HepG2 (cell line): ENCODE results near the gene LAMA5. TPM values are rescaled to one million over a fixed set of nuclear protein-coding genes. Genes with fewer than 3 reads are reported as not detected.

Experiments
- CHD4 ChIP-seq: fragments of 200-600 bp; sonication (generic); IDR thresholded peaks from 2 replicates; pipeline ENCODE4 v1.7.0; 2017; ENCODE audit warnings: mild to moderate bottlenecking, low read length, borderline replicate concordance
- GATA4 ChIP-seq: sonication (generic); IDR thresholded peaks from 2 replicates; pipeline ENCODE4 v1.6.1; 2016; ENCODE audit warnings: antibody characterized with exemption, low read depth, borderline replicate concordance
- GTF3A ChIP-seq: sonication (generic); formaldehyde crosslinking; conservative IDR thresholded peaks from 2 replicates; pipeline ENCODE4 v1.4.0; 2020; ENCODE audit warnings: mild to moderate bottlenecking, missing genetic modification reagents
- KMT2A ChIP-seq: sonication (generic); formaldehyde crosslinking; IDR thresholded peaks from 2 replicates; pipeline ENCODE4 v1.4.0; 2020; ENCODE audit warnings: missing genetic modification reagents
- MEF2D ChIP-seq: sonication (generic); formaldehyde crosslinking; IDR thresholded peaks from 2 replicates; pipeline ENCODE4 v1.5.1; 2020; ENCODE audit warnings: mild to moderate bottlenecking, missing genetic modification reagents
- SPEN ChIP-seq: sonication (generic); formaldehyde crosslinking; IDR thresholded peaks from 2 replicates; pipeline ENCODE4 v1.5.1; 2020; ENCODE audit warnings: low read depth, mild to moderate bottlenecking, missing genetic modification reagents
- TP53 ChIP-seq: sonication (generic); formaldehyde crosslinking; conservative IDR thresholded peaks from 2 replicates; pipeline ENCODE4 v1.4.0; 2020; ENCODE audit warnings: missing genetic modification reagents
- ZBTB8A ChIP-seq: sonication (generic); formaldehyde crosslinking; IDR thresholded peaks from 2 replicates; pipeline ENCODE4 v1.4.0; 2020; ENCODE audit warnings: mild to moderate bottlenecking, low read depth, missing genetic modification reagents, borderline replicate concordance
- ZC3H13 ChIP-seq: sonication (generic); formaldehyde crosslinking; IDR thresholded peaks from 2 replicates; pipeline ENCODE4 v1.8.1; 2023; ENCODE audit warnings: mild to moderate bottlenecking, missing genetic modification reagents, moderate library complexity
- ZNF383 ChIP-seq: sonication (generic); formaldehyde crosslinking; IDR thresholded peaks from 2 replicates; pipeline ENCODE4 v1.4.0; 2020; ENCODE audit warnings: missing genetic modification reagents, mild to moderate bottlenecking, borderline replicate concordance
- ZNF501 ChIP-seq: sonication (generic); formaldehyde crosslinking; IDR thresholded peaks from 2 replicates; pipeline ENCODE4 v1.5.1; 2020; ENCODE audit warnings: mild to moderate bottlenecking, moderate library complexity, missing genetic modification reagents
- ZNF563 ChIP-seq: sonication (generic); formaldehyde crosslinking; IDR thresholded peaks from 2 replicates; pipeline ENCODE4 v1.8.0; 2022; ENCODE audit warnings: mild to moderate bottlenecking, moderate library complexity, missing genetic modification reagents
- ZNF709 ChIP-seq: sonication (generic); formaldehyde crosslinking; IDR thresholded peaks from 2 replicates; pipeline ENCODE4 v1.5.0; 2020; ENCODE audit warnings: mild to moderate bottlenecking, missing genetic modification reagents
- ZNF746 ChIP-seq: sonication (generic); formaldehyde crosslinking; IDR thresholded peaks from 2 replicates; pipeline ENCODE4 v1.8.0; 2022; ENCODE audit warnings: mild to moderate bottlenecking, missing genetic modification reagents
- polyA plus RNA-seq, 8 experiments: library from polyadenylated mRNA; depleted of rRNA in 3 of 8; stranded (reverse) in 7 of 8; unstranded in 1 of 8; fragments of >200 nt; fragmentation: Illumina TruSeq in 4 of 8; extraction: Trizol in 4 of 8; gene quantifications; 2 replicates each; pipeline versions ENCODE4 v1.2.1 to v1.2.3, GENCODE V29; 2011 to 2016; ENCODE audit warnings: low read depth in 4 of 8, missing spikeins in 1 of 8, mixed read lengths in 1 of 8; ENCODE audit not compliant: insufficient read depth in 1 of 8
- total RNA-seq, 5 experiments: library from RNA; depleted of rRNA; stranded (reverse); fragments of >200 nt; fragmentation: Illumina TruSeq; extraction: Trizol; gene quantifications; 2 replicates each; pipeline ENCODE4 v1.2.3, GENCODE V29; 2016; ENCODE audit warnings: low read depth in 1 of 5
- TF ChIP-seq, protein P1 (sequence below): sonication (generic); formaldehyde crosslinking; IDR thresholded peaks from 2 replicates; pipeline ENCODE4 v1.8.1; 2022; ENCODE audit warnings: mild to moderate bottlenecking, missing genetic modification reagents
- TF ChIP-seq, protein P2 (sequence below): sonication (generic); formaldehyde crosslinking; IDR thresholded peaks from 2 replicates; pipeline ENCODE4 v1.9.0; 2022; ENCODE audit warnings: missing genetic modification reagents, mild to moderate bottlenecking, borderline replicate concordance
- TF ChIP-seq, protein P3 (sequence below): IDR thresholded peaks from 2 replicates; pipeline ENCODE4 v1.6.1; 2016; ENCODE audit warnings: control low read depth
- TF ChIP-seq, protein P4 (sequence below): sonication (generic); formaldehyde crosslinking; IDR thresholded peaks from 2 replicates; pipeline ENCODE4 v1.5.0; 2020; ENCODE audit warnings: missing genetic modification reagents
- TF ChIP-seq, protein P5 (sequence below): sonication (generic); formaldehyde crosslinking; IDR thresholded peaks from 2 replicates; pipeline ENCODE4 v1.8.0; 2022; ENCODE audit warnings: mild to moderate bottlenecking, missing genetic modification reagents, moderate library complexity
- TF ChIP-seq, protein P6 (sequence below): sonication (generic); formaldehyde crosslinking; IDR thresholded peaks from 2 replicates; pipeline ENCODE4 v1.4.0; 2020; ENCODE audit warnings: missing genetic modification reagents

The LAMA5 gene
- total and polyA plus RNA-seq, 2 of the 13 experiments (the other 11 are each of a cell fraction or from before 2014, with no cell fraction given) = 21.0 to 44.7 TPM

DNA sequence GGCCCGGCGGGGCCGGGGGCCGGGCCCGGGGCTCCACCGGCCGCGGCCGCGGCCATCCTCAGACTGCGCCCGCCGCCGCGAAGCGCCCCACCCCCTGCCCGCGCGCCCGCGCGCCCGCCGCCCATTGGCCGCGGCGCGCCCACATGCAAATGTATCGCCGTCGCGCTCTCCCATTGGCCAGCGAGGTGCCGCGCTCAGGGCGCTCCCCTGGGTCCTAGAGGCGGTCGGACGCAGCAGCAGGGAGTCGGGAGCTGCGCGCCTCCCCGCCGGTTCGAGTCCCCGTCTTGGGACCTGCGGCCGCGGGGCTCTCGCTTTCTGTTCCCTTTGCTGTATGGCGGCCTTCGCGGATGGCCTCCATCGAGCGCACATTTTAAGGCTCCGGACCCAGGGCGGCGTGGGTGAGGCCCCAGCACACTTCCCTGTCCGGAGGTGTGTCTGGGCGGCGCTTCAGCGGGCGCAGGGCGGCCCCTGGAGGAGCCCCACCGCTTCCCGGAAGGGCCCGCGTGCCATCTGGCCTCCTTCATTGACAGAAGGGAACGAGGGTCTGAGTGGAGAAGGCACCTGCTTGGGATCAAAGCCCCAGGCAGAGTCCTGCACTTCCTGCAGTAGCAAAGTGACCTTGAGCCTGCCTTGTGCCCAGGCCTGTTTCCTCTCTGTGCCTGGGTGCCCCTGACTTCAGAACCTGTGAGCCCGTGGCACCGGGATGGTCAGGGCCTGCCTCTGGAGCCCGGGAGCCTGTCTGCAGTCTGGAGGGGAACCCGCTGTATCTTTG, 40.3 kb upstream of the LAMA5 start, which contains the start of gene CABLES2 (continued):
- TF ChIP-seq SPEN (CRISPR knock-in tag) (peak; percentile 84; the same call in 1 of the 2 replicates), ZNF746 (CRISPR knock-in tag) (0 out of 2 replicates have a peak, but pooled peaks have one; percentile 49), TP53 (CRISPR knock-in tag) (peak; percentile 92), ZC3H13 (CRISPR knock-in tag) (peak; percentile 80; the same call in 1 of the 2 replicates), KMT2A (peak; percentile 72; the same call in 1 of the 2 replicates), GTF3A (CRISPR knock-in tag) (peak; percentile 100), ZNF709 (peak; percentile 66; the same call in 1 of the 2 replicates), ZNF383 (CRISPR knock-in tag) (peak; percentile 97; the same call in 1 of the 2 replicates), GATA4 (no peak), MEF2D (CRISPR knock-in tag) (peak; percentile 75; the same call in 1 of the 2 replicates), CHD4 (peak; percentile 71; the same call in 1 of the 2 replicates), ZNF563 (peak; percentile 71; the same call in 1 of the 2 replicates), ZNF501 (CRISPR knock-in tag) (peak; percentile 99), ZBTB8A (CRISPR knock-in tag) (peak; percentile 68; the same call in 1 of the 2 replicates)
- TF ChIP-seq, protein P1, sequence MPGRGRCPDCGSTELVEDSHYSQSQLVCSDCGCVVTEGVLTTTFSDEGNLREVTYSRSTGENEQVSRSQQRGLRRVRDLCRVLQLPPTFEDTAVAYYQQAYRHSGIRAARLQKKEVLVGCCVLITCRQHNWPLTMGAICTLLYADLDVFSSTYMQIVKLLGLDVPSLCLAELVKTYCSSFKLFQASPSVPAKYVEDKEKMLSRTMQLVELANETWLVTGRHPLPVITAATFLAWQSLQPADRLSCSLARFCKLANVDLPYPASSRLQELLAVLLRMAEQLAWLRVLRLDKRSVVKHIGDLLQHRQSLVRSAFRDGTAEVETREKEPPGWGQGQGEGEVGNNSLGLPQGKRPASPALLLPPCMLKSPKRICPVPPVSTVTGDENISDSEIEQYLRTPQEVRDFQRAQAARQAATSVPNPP (CRISPR knock-in tag) = peak; percentile 39; the same call in 1 of the 2 replicates
- TF ChIP-seq, protein P2, sequence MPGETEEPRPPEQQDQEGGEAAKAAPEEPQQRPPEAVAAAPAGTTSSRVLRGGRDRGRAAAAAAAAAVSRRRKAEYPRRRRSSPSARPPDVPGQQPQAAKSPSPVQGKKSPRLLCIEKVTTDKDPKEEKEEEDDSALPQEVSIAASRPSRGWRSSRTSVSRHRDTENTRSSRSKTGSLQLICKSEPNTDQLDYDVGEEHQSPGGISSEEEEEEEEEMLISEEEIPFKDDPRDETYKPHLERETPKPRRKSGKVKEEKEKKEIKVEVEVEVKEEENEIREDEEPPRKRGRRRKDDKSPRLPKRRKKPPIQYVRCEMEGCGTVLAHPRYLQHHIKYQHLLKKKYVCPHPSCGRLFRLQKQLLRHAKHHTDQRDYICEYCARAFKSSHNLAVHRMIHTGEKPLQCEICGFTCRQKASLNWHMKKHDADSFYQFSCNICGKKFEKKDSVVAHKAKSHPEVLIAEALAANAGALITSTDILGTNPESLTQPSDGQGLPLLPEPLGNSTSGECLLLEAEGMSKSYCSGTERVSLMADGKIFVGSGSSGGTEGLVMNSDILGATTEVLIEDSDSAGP = peak; percentile 83
- TF ChIP-seq, protein P3, sequence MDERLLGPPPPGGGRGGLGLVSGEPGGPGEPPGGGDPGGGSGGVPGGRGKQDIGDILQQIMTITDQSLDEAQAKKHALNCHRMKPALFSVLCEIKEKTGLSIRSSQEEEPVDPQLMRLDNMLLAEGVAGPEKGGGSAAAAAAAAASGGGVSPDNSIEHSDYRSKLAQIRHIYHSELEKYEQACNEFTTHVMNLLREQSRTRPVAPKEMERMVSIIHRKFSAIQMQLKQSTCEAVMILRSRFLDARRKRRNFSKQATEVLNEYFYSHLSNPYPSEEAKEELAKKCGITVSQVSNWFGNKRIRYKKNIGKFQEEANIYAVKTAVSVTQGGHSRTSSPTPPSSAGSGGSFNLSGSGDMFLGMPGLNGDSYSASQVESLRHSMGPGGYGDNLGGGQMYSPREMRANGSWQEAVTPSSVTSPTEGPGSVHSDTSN = no peak
- TF ChIP-seq, protein P4, sequence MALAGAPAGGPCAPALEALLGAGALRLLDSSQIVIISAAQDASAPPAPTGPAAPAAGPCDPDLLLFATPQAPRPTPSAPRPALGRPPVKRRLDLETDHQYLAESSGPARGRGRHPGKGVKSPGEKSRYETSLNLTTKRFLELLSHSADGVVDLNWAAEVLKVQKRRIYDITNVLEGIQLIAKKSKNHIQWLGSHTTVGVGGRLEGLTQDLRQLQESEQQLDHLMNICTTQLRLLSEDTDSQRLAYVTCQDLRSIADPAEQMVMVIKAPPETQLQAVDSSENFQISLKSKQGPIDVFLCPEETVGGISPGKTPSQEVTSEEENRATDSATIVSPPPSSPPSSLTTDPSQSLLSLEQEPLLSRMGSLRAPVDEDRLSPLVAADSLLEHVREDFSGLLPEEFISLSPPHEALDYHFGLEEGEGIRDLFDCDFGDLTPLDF = peak; percentile 95
- TF ChIP-seq, protein P5, sequence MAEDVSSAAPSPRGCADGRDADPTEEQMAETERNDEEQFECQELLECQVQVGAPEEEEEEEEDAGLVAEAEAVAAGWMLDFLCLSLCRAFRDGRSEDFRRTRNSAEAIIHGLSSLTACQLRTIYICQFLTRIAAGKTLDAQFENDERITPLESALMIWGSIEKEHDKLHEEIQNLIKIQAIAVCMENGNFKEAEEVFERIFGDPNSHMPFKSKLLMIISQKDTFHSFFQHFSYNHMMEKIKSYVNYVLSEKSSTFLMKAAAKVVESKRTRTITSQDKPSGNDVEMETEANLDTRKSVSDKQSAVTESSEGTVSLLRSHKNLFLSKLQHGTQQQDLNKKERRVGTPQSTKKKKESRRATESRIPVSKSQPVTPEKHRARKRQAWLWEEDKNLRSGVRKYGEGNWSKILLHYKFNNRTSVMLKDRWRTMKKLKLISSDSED (CRISPR knock-in tag) = no peak
- TF ChIP-seq, protein P6, sequence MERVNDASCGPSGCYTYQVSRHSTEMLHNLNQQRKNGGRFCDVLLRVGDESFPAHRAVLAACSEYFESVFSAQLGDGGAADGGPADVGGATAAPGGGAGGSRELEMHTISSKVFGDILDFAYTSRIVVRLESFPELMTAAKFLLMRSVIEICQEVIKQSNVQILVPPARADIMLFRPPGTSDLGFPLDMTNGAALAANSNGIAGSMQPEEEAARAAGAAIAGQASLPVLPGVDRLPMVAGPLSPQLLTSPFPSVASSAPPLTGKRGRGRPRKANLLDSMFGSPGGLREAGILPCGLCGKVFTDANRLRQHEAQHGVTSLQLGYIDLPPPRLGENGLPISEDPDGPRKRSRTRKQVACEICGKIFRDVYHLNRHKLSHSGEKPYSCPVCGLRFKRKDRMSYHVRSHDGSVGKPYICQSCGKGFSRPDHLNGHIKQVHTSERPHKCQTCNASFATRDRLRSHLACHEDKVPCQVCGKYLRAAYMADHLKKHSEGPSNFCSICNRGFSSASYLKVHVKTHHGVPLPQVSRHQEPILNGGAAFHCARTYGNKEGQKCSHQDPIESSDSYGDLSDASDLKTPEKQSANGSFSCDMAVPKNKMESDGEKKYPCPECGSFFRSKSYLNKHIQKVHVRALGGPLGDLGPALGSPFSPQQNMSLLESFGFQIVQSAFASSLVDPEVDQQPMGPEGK (CRISPR knock-in tag) = peak; percentile 73
